Esophagus muscularis mucosa (tissue), 3 donors: ENCODE measurements around the gene ADSS2.

Source experiments
- CTCF ChIP-seq, 3 experiments: fragments of 200-600 bp in 2 of 3; fragments of 450-650 bp in 1 of 3; sonication (generic) in 2 of 3; IDR thresholded peaks; one replicate each; pipeline ENCODE4 v1.5.1; 2017 to 2019; ENCODE audit warnings: antibody characterized with exemption in 3 of 3, mild to moderate bottlenecking in 2 of 3, moderate library complexity in 1 of 3
- EP300 ChIP-seq: sonication (generic); formaldehyde crosslinking; IDR thresholded peaks from one replicate; pipeline ENCODE4 v1.6.1; 2017; ENCODE audit warnings: antibody characterized with exemption

- no peak for TF ChIP-seq CTCF (IDR thresholded peaks at IDR 0.05)
- no peak for TF ChIP-seq EP300
Measured at GRCh38 chr1:244424649-244425334, 26.9 kb downstream of the ADSS2 start.
